Muscle of back (tissue), 11 donors: ENCODE results near the gene S100A16. TPM values are rescaled to one million over a fixed set of nuclear protein-coding genes. Genes with fewer than 3 reads are reported as not detected.
"Not testable (repeated sequence)": the region's sequence is repeated elsewhere in the genome, so short reads cannot be mapped to it uniquely, and the experiment has no call there.

ENCODE experiments used
- DNase-seq, 3 donors: peaks; one replicate each; pipeline versions ENCODE4 v3.0.0 to v3.0.0-alpha.2; 2013
- polyA plus RNA-seq, 10 donors: library from polyadenylated mRNA; unstranded; fragments of 120-200 nt; gene quantifications; one replicate each; pipeline ENCODE4 v1.2.1, GENCODE V29; 2013; ENCODE audit not compliant: insufficient read length in 10 of 10

The S100A16 gene
- polyA plus RNA-seq, 10 donors = 41.9 to 80.4 (median 56.6) TPM

DNA sequence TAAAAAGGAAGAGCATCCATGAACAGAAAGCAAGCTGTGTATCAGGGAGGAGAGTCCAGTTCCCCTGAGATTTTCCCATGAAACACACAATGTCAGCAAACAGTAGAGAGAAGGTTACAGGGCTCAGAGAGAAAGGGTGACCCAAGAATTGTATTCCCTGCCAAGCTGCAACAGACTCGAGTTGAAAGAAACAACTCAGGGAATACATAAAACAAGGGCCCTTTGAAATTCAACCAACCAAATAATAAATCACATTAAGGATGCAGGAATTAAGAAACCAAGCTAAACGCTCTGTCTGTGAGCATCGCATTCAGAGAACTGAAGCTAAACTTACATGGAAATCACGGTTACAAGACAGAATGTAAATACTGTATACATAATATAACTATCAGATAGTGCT, 20.2 kb downstream of the S100A16 start:
- peak in 1 of 3 donors; percentile 31 for DNase-seq

DNA sequence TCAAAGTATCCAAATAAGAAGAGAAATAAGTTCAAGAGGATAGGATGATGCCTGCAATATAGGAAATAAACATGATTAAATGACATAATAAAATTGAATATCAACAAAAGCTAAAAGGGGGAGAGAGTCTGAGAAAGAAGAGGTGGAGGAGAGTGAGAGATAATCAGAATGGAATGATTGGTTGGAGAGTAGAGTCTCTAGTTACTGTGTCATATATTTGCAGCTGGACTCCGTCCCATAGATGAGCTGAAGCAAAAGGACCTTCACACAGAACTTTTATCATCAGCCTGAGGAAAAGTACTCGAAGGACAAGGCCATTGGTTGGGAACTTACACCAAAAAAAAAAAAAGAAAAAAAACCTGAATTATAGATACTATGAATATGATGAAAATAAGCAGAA, 24.5 kb downstream of the S100A16 start:
- no peak for DNase-seq

DNA sequence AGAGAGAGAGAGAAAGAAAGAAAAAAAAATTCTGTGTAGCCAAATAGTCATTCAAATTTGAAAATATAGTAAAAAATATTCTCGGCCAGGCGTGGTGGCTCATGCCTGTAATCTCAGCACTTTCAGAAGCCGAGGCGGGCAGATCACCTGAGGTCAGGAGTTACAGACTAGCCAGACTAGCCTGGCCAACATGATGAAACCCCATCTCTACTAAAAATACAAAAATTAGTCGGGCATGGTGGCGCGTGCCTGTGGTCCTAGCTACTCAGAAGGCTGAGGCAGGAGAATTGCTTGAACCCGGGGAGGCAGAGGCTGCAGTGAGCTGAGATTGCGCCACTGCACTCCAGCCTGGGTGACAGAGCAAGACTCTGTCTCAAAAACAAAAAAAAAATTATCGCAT, 24.9 kb downstream of the S100A16 start:
- DNase-seq = not testable (repeated sequence)

DNA sequence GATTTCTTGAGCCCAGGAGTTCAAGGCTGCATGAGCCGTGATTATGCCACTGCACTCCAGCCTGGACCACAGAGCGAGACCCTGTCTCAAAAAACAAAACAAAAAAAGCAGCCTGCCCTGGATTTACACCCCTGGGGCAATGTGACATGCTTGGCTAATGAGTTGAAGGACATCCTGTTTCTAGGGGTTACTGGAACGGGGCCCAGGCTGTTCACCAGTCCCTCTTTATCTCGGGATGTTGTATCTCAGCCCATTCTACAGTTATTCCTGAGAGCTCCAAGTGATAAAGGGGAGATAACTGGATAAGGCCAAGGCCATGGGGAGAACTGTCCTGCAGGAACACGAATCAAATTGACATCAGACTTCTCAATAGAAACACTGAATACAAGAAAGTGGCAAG, 25.6 kb downstream of the S100A16 start:
- DNase-seq = no peak

DNA sequence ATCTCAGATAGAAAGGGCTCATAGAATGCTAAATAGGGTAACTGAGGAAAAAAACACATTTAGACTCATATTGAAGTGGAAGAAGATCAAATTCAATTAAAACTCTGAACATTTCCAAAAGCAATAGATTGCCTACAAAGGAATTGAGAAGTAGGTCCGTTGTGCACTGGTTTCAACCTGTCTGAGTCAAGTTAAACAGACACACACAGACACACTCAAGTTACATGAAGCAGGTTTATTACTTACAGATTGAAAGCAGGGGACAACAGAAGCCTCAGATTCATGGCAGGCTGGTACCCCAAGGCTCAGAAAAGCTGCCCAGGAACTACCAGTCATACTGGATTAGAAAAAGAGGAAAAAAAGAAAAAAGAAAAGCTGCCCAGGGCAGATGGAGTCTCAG, 26.6 kb downstream of the S100A16 start:
- no peak for DNase-seq

DNA sequence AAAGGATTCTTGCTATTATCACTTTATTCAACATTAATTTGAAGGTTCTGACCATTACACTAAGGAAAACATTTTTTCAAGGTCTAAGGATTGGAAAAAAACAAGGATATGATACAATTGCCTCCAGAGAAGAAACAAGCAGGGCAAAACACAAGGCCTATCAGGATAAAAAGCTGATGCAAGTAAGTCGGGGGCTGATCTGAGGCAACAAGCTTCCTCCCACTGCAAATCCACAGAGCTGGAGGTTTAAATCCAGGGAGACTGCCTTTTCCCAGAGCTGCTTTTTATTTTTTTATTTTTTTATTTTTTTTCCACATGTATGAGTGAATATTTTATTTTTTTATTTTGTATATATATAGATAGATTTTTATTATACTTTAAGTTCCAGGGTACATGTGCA, 27.9 kb downstream of the S100A16 start:
- DNase-seq = no peak

DNA sequence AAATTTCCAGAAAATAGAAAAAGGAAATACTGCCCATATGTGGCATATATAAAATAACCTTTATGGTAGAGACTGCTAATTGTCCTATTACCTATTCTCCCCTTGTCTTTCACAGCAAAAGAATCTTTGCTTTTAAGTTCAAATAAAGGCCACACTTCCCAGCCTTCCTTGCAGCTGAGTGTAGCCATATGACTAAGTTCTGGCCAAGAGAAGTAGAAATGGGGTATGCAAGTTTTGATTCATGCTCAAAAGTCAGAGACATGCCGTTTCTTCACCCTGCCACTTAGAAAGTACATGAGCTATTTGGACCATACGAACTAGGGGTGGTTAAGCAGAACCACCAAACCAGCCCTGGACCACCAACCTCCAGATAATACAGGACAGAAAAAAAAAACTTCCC, 29.0 kb downstream of the S100A16 start:
- DNase-seq = no peak

DNA sequence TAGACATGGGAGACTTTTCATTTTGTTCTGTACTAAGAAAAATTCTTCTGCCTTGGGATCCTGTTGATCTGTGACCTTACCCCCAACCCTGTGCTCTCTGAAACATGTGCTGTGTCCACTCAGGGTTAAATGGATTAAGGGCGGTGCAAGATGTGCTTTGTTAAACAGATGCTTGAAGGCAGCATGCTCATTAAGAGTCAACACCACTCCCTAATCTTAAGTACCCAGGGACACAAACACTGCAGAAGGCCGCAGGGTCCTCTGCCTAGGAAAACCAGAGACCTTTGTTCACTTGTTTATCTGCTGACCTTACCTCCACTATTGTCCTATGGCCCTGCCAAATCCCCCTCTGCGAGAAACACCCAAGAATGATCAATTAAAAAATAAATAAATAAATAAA, 29.4 kb downstream of the S100A16 start:
- DNase-seq = not testable (repeated sequence)

DNA sequence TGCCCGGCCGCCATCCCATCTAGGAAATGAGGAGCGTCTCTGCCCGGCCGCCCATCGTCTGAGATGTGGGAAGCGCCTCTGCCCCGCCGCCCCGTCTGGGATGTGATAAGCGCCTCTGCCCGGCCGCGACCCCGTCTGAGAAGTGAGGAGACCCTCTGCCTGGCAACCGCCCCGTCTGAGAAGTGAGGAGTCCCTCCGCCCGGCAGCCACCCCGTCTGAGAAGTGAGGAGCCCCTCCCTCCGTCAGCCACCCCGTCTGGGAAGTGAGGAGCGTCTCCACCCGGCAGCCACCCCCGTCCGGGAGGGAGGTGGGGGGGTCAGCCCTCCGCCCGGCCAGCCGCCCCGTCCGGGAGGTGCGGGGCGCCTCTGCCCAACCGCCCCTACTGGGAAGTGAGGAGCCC, 30.1 kb downstream of the S100A16 start:
- not testable (repeated sequence) for DNase-seq

DNA sequence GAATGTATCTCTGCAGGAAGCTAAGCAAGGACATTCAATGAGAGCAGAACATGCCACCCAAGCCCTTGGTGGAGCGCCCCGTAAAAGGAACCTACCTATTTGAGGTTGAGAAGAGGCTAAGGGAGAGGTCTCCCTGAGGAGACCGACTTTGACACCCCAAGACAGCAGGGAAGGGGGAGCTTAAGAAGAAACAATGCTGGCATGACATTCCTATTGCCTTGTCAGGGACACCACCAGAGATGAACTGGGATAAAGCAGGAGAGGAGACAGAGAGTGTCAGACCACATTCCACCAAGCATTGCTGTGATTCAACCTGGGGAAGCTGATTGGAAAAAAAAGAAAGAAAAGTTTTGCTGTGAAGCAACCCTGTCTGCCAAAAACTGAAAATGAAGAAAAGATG, 34.0 kb downstream of the S100A16 start:
- no peak for DNase-seq

DNA sequence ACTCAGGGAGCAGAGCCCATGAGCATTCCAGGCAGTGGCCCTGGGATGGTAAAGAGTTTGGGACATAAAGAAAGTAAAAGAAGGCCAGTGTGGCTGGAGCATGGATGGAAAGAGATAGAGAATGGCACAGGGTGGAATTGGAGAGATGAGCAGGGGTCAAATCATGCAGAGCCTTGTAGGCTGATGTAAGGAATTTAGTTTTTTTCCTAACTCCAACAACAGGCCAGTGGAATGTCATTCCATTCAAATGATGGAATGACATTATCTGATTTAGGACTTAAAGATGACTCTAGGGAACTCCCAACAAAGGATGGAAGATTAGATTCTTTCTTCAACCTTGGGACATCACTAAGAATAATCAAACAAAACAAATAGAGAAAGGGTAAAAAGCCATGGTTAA, 34.4 kb downstream of the S100A16 start:
- DNase-seq = peak in 1 of 3 donors; percentile 22

DNA sequence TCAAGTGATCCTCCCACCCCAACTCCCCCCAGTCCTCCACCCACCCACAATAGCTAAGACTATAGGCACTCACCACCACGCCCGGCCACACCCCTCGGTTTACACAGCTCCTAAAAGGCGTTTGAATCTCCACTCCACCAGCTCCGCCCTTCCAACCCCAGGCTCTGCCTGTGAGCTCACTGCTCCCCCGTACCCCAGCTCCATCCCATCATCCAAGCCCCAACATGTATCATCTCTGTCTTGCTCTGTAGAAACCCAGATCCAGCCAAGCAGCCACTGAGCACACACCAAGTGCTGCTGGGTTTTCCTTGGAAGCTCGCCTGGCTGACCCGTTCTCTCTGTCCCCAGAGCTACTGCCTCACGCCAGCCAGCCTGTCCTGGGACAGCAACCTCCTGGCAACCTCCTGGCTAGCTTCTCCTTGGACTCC, 35.3 kb downstream of the S100A16 start:
- DNase-seq = no peak

DNA sequence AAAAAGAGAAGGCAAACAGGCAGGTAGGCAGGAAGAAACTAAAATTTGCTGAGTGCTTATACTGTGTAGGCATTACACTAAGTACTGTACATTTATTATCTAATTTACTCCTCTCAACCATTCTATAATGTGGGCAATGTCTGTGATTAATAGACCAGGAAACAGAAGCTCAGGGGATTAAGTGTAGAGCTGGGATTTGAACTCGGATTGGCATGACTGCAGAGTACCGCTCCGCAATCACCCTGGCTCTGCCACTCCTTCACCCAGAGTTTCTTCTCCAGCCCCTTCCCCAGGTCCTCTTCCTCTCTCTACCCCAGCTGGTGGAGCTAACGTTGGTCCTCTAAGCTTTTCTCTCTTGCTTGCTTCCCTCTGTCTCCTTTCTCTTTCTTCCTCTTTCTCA, 35.8 kb downstream of the S100A16 start:
- DNase-seq = no peak

DNA sequence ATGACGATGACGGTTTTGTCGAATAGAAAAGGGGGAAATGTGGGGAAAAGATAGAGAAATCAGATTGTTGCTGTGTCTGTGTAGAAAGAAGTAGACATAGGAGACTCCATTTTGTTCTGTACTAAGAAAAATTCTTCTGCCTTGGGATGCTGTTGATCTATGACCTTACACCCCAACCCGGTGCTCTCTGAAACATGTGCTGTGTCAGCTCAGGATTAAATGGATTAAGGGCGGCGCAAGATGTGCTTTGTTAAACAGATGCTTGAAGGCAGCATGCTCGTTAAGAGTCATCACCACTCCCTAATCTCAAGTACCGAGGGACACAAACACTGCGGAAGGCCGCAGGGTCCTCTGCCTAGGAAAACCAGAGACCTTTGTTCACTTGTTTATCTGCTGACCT, 37.4 kb downstream of the S100A16 start:
- not testable (repeated sequence) for DNase-seq

DNA sequence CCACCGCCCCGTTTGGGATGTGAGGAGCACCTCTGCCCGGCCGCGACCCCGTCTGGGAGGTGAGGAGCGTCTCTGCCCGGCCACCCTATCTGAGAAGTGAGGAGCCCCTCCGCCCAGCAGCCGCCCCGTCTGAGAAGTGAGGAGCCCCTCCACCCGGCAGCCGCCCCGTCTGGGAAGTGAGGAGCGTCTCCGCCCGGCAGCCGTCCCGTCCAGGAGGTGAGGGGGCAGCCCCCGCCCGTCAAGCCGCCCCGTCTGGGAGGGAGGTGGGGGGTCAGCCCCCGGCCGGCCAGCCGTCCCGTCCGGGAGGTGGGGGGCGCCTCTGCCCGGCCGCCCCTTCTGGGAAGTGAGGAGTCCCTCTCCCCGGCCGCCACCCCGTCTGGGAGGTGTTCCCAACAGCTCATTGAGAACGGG, 37.9 kb downstream of the S100A16 start:
- not testable (repeated sequence) for DNase-seq

DNA sequence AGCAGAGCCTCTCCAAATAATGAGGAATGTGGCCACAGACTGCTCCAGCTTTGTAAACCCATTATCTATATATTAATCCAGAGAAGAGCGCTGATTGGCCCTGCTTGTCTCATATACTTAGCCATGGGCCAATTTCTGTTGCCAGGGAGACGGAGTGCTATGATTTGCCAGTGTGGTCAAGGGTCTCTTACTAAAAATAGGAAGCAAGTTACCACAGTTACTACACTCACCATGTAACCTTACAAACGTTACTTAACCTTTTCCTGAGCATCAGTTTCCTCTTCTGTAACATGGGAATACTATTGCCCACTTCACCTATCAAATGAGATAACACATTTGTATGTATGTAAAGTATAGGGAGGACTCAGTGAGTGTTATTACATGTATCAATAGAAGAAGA, 39.6 kb downstream of the S100A16 start:
- DNase-seq = no peak

DNA sequence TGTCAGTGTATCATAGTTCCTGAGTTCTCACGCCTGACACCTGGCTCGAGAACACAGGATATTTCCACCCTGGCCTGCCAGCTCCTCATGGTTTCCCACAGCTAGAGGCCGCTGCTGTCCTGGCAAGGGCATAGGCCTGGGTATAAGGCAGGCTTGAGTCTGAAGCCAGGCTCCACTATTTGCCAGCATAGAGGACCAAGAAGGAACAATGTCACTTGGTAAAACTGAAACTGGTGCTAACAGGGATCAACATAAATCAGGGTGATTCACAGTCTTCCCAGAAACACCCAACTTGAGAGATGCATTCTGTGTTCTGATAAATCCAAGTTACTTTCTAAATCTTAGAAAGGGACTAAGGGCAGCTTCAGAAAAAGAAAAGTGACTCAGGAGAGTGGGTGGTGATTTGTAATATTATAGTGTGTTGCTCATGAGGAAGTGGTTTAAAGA, 40.3 kb downstream of the S100A16 start:
- DNase-seq = peak; percentile 52 to 68 (median 59)

DNA sequence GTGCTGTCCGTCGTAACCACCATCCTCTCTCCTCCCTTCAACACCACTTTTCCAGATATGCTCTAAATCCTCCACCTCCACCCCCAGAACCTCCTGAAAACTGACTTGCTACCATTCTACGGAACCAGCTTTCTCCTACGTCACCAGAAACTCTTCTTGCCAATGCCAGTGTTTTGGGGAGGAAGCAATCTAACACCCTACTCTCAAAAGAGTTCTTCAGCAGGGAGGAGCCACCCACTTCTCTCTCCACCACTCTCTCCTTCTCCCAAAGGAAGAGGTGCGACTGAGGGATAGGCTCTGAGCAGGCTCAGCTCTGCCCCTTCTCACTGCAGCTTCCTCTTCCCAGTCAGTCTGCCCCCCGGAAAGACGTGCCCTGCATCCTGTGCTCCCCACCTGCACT, 41.2 kb downstream of the S100A16 start:
- DNase-seq = no peak

DNA sequence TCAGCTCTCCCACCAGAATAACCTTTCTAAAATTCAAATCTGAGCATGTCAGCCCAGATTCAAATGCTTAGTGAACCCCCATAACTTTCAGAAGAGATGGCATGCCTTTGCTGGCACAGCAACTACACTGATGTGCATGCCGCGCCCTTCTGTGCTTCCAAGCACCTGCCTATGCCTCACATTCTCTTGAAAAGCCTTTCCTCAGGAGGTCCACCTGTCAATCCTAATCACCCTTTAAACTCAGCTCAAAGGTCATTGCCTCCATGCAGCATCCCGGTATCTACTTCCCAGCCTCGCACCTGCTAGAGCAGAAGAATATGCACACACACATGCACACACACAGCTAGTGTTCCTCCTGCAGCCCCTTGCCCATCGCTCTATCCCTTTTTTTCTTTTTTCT, 42.1 kb downstream of the S100A16 start:
- no peak for DNase-seq

DNA sequence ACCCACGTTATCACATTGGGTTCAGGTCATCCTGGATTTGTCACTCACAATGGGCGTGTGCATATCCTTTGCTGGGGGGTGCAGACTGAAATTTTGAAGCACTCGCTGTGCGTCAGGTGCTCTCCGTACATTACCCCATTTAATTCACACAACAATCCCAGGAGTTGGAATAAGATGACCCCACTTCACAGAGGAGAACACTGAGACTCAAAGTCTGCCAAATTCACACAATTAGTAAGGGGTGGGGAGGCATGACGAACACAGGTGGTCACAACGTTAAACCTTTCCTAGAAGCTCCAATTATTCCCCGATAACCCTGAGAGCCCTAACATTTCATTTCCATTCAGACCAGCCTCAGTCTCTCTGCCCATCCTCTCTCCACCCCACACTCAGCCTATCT, 43.5 kb downstream of the S100A16 start:
- no peak for DNase-seq

DNA sequence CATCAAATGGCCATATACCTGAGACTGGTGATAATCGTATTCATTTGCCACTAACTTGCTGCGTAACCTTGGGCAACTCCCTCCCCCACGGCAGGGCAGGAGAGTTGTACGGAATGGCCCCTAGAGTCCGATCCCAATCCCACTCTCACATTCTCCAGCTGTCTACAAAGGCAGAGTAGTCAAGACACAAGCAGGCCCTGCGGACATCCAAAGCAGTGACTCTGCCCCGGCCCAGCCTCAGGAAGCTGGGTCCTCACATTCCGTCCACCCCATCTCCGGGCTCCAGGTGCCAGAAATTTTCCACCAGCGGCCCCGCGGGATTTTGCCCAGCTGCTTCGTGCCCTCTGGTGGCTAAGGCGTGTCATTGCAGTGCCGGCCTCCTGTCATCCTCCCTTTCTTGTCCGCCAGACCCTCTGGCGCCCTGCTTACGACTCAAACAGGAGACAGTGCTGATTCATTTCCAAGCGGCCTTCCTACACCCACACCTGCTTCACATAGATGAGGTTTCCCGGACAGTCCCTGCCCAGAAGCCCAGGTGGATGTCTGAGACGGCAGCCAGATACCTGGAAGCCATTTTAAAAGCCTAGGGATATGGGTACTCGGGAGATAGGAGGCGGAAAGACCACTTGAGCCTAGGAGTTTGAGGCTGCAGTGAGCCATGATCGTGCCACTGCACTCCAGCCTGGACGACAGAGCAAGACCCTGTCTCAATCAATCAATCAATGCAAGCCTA, 44.4 kb downstream of the S100A16 start:
- DNase-seq = peak; percentile 84 to 93 (median 89)

DNA sequence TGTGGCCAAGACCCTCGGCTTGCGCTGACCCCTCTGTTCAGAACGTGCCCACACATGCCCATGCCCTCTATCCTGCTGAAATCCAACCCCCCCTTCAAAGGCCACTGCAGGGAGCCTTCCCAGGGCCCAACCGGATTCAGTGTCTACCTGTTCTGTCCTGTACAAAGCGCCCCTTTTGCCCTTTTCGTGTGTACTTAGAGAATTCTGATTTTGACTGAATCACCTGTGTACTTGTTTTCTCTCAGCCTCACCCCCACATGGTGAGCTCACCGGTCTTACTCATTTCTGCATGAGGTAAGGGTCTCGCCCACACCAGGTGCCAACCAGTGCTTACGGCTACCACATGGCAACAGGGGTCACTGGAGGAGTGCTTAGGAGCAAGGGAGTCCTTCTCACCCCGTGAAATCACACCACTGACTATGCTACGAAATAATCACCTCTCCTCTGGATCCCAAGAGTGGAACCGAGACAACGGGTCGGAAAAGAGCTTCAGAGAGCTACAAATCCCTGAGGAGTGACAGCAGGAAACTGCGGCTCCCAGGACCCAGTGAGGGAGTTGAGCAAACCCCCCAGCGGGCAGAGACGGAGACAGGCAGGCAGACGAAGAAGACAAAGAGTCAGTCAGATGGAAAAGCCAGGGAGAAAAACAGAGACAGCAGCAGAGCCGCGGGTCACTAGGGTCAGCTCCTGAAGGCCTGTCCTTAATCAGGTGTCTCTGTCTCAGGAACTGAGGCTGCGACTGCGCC, 45.1 kb downstream of the S100A16 start:
- no peak for DNase-seq
